Prostate gland (tissue), 2 donors: ENCODE data around the gene TRMT1.

Experiments
- CTCF ChIP-seq, 4 experiments: fragments of 200-600 bp in 2 of 4; fragments of 450-650 bp in 2 of 4; sonication (generic) in 2 of 4; IDR thresholded peaks; 1 replicate in 3 of 4; 2 replicates in 1 of 4; pipeline ENCODE4 v1.5.1; 2016 to 2019; ENCODE audit warnings: antibody characterized with exemption in 4 of 4, mild to moderate bottlenecking in 2 of 4, moderate library complexity in 2 of 4
- POLR2A ChIP-seq: fragments of 450-650 bp; IDR thresholded peaks from one replicate; pipeline ENCODE4 v1.6.1; 2016; ENCODE audit warnings: antibody characterized with exemption, mild to moderate bottlenecking

GRCh38 chr19:13121551-13122274 is 5.2 kb upstream of the TRMT1 start:
- TF ChIP-seq CTCF (IDR thresholded peaks at IDR 0.05) = no peak
- no peak for TF ChIP-seq POLR2A
